ENCODE results near the gene C20orf144. TPM values are rescaled to one million over a fixed set of nuclear protein-coding genes. Genes with fewer than 3 reads are reported as not detected.

The C20orf144 gene
- not detected for total RNA-seq

GRCh38 chr20:33662172-33662571 lies at the start of gene C20orf144:
Gene C20orf144, plus strand, starts transcription at chr20:33662327. Its CDS starts 19 bp downstream, at chr20:33662346.
- TF ChIP-seq POLR2A (IDR thresholded peaks at IDR 0.05) (no peak), CTCF (IDR thresholded peaks at IDR 0.05) (no peak)
- intact Hi-C loops (cut with DNase I; ENCODE audit: low total_unique reads), result no loop called here
- Histone ChIP-seq H3K36me3 (no peaks in the 10 kb centered on the region), H3K9me3 (no peaks in the 10 kb centered on the region), H3K4me1 (peaks cover 0 to 7% of the 10 kb centered on the region in 2 donors), H3K27me3 (no peaks in the 10 kb centered on the region), H3K27ac (peak within 1 kb of the TSS; percentile 89 to 91), H3K4me3 (peak within 1 kb of the TSS; percentile 60 to 72)
- peak in 1 of 2 donors; percentile 18 for DNase-seq

GRCh38 chr20:33621717-33622400 lies 40.3 kb upstream of the C20orf144 start:
- intact Hi-C loops (cut with DNase I; ENCODE audit: low total_unique reads), result no loop called here
- Histone ChIP-seq H3K4me3 (no peak overlapping the region), H3K9me3 (no peaks in the 10 kb centered on the region), H3K27ac (no peak overlapping the region), H3K36me3 (no peaks in the 10 kb centered on the region), H3K27me3 (no peaks in the 10 kb centered on the region), H3K4me1 (no peaks in the 10 kb centered on the region)
- TF ChIP-seq CTCF (IDR thresholded peaks at IDR 0.05) (no peak), POLR2A (IDR thresholded peaks at IDR 0.05) (no peak)
- no peak for DNase-seq

- DNase-seq, result no peak
- Histone ChIP-seq H3K4me3 (no peak overlapping the region), H3K9me3 (no peaks in the 10 kb centered on the region), H3K27ac (no peak overlapping the region), H3K36me3 (no peaks in the 10 kb centered on the region), H3K27me3 (no peaks in the 10 kb centered on the region), H3K4me1 (no peaks in the 10 kb centered on the region)
- TF ChIP-seq POLR2A (IDR thresholded peaks at IDR 0.05) (no peak), CTCF (IDR thresholded peaks at IDR 0.05) (no peak)
- intact Hi-C loops (cut with DNase I; ENCODE audit: low total_unique reads), result no loop called here
Observed at GRCh38 chr20:33622705-33623365, 39.3 kb upstream of the C20orf144 start.

- Histone ChIP-seq H3K27ac (no peak overlapping the region), H3K36me3 (no peaks in the 10 kb centered on the region), H3K9me3 (no peaks in the 10 kb centered on the region), H3K27me3 (no peaks in the 10 kb centered on the region), H3K4me1 (no peaks in the 10 kb centered on the region), H3K4me3 (no peak overlapping the region)
- DNase-seq, result no peak
- TF ChIP-seq CTCF (IDR thresholded peaks at IDR 0.05), result no peak
- no peak for TF ChIP-seq POLR2A (IDR thresholded peaks at IDR 0.05)
- intact Hi-C loops (cut with DNase I; ENCODE audit: low total_unique reads), result no loop called here
Observed at GRCh38 chr20:33624399-33624798, 37.7 kb upstream of the C20orf144 start.

- intact Hi-C loops (cut with DNase I; ENCODE audit: low total_unique reads), result no loop called here
- Histone ChIP-seq H3K4me3 (no peak overlapping the region), H3K36me3 (no peaks in the 10 kb centered on the region), H3K4me1 (no peaks in the 10 kb centered on the region), H3K27me3 (no peaks in the 10 kb centered on the region), H3K9me3 (no peaks in the 10 kb centered on the region), H3K27ac (no peak overlapping the region)
- no peak for DNase-seq
- TF ChIP-seq POLR2A (IDR thresholded peaks at IDR 0.05) (no peak), CTCF (IDR thresholded peaks at IDR 0.05) (no peak)
Observed at GRCh38 chr20:33626190-33626589, 35.9 kb upstream of the C20orf144 start.

All from uterus (tissue), 4 donors.